Transverse colon (tissue), 4 donors: Measurements from ENCODE around the gene NTF3. TPM values are rescaled to one million over a fixed set of nuclear protein-coding genes. Genes with fewer than 3 reads are reported as not detected.

Experiments
- DNase-seq: peaks from one replicate; pipeline ENCODE4 v3.0.0-alpha.2; 2019
- H3K27ac ChIP-seq, 4 donors: fragments of 200-600 bp; sonication (generic); 2 replicates each; pipeline ENCODE4 v1.5.1; 2016 to 2018; ENCODE audit warnings: inconsistent platforms in 4 of 4
- H3K27me3 ChIP-seq: fragments of 200-600 bp; sonication (generic); 2 replicates; pipeline ENCODE4 v1.5.1; 2017; ENCODE audit warnings: inconsistent platforms
- H3K36me3 ChIP-seq, 4 donors: fragments of 200-600 bp; sonication (generic); 2 replicates each; pipeline ENCODE4 v1.5.1; 2017 to 2019; ENCODE audit warnings: inconsistent platforms in 4 of 4
- H3K4me1 ChIP-seq, 4 donors: fragments of 200-600 bp; sonication (generic); 2 replicates each; pipeline ENCODE4 v1.5.1; 2017 to 2020; ENCODE audit warnings: inconsistent platforms in 4 of 4
- H3K4me3 ChIP-seq, 4 donors: fragments of 200-600 bp; sonication (generic); 1 replicate in 1 of 4; 2 replicates in 3 of 4; pipeline versions ENCODE4 v1.5.1 to v1.6.1; 2017 to 2019; ENCODE audit warnings: inconsistent platforms in 4 of 4
- H3K9me3 ChIP-seq, 2 donors: fragments of 200-600 bp; sonication (generic); 2 replicates each; pipeline ENCODE4 v1.5.1; 2017 to 2019; ENCODE audit warnings: inconsistent platforms in 2 of 2
- EP300 ChIP-seq: sonication (generic); formaldehyde crosslinking; IDR thresholded peaks from one replicate; pipeline ENCODE4 v1.6.1; 2017; ENCODE audit warnings: antibody characterized with exemption, low read depth
- POLR2A ChIP-seq: fragments of 450-650 bp; IDR thresholded peaks from one replicate; pipeline ENCODE4 v1.6.1; 2016; ENCODE audit warnings: antibody characterized with exemption, mild to moderate bottlenecking, moderate library complexity
- POLR2AphosphoS5 ChIP-seq, 3 donors: sonication (generic); formaldehyde crosslinking; IDR thresholded peaks; one replicate each; pipeline ENCODE4 v1.6.1; 2016; ENCODE audit warnings: antibody characterized with exemption in 3 of 3
- WGBS, 2 donors: methylation state at CpG; one replicate each; pipeline ENCODE4 v1.1.5; 2018; ENCODE audit warnings: low coverage in 1 of 2; 5-methylcytosine and 5-hydroxymethylcytosine counted together
- in situ Hi-C, 4 donors: fragments of 200-750 bp; cut with MboI; loops; one replicate each; pipeline versions ENCODE4 v1.15.0 to v1.15.1; 2017; ENCODE audit warnings: low sequenced_read_pairs in 3 of 4, low pct_ligation_motif_present in 1 of 4, low pct_unique_long_range_greater_than_20kb in 1 of 4
- intact Hi-C: fragments of 100-400 bp; cut with DNase I; formaldehyde crosslinking; loops from one replicate; pipeline ENCODE4 v1.15.1; 2023; ENCODE audit warnings: low total_unique reads
- total RNA-seq, 4 donors: library from RNA; depleted of rRNA; stranded (reverse); fragments of >200 nt; gene quantifications; one replicate each; pipeline ENCODE4 v1.1.0, GENCODE V29; 2016
- TF ChIP-seq, protein P1 (sequence below), 5 experiments: fragments of 200-600 bp in 3 of 5; fragments of 450-650 bp in 2 of 5; sonication (generic) in 3 of 5; IDR thresholded peaks; 1 replicate in 2 of 5; 2 replicates in 3 of 5; pipeline ENCODE4 v1.5.1; 2016 to 2017; ENCODE audit warnings: antibody characterized with exemption in 5 of 5, inconsistent platforms in 3 of 5, mild to moderate bottlenecking in 2 of 5, moderate library complexity in 1 of 5

The NTF3 gene
- total RNA-seq, 4 donors from 2014 or later: 0.68 TPM; not detected in 3

DNA sequence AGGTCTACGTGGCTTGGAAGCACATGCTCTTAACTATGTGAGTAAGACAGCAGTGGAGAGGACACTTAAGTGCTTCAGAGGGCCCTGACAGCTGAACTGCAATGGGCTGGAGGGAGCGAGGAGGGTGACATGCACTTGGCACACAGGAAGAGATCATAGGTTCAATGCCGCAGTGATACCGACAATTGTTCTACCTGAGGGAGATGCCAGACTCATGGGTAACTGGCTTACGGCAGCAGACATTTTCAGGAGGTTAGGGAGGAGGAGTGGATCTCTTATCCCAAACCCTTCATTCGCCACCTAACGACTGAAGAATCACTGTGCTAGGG, 68.4 kb downstream of the NTF3 start:
- peaks cover 17 to 69% (median 58%) of the 10 kb centered on the region in 4 donors for H3K4me1 ChIP-seq

GRCh38 chr12:5503774-5504173, 71.9 kb downstream of the NTF3 start:
- Histone ChIP-seq H3K4me3 (no peak overlapping the region), H3K36me3 (no peaks in the 10 kb centered on the region), H3K27me3 (no peaks in the 10 kb centered on the region), H3K9me3 (no peaks in the 10 kb centered on the region), H3K27ac (peak overlapping the region; percentile 21 to 76 (median 66)), H3K4me1 (peaks cover 7 to 39% (median 31%) of the 10 kb centered on the region in 4 donors)
- intact Hi-C loops: no loop called here
- TF ChIP-seq POLR2AphosphoS5 (IDR thresholded peaks at IDR 0.05): peak in 2 of 3 donors; percentile 34 to 54
- TF ChIP-seq, protein P1, sequence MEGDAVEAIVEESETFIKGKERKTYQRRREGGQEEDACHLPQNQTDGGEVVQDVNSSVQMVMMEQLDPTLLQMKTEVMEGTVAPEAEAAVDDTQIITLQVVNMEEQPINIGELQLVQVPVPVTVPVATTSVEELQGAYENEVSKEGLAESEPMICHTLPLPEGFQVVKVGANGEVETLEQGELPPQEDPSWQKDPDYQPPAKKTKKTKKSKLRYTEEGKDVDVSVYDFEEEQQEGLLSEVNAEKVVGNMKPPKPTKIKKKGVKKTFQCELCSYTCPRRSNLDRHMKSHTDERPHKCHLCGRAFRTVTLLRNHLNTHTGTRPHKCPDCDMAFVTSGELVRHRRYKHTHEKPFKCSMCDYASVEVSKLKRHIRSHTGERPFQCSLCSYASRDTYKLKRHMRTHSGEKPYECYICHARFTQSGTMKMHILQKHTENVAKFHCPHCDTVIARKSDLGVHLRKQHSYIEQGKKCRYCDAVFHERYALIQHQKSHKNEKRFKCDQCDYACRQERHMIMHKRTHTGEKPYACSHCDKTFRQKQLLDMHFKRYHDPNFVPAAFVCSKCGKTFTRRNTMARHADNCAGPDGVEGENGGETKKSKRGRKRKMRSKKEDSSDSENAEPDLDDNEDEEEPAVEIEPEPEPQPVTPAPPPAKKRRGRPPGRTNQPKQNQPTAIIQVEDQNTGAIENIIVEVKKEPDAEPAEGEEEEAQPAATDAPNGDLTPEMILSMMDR (IDR thresholded peaks at IDR 0.05): no peak
- WGBS, 2 donors: 40 to 46% methylated on average over 1 to 6 of the region's 6 CpGs
- DNase-seq: peak; percentile 83
- in situ Hi-C loops: no loop called here

More for the DNA sequence above, 68.4 kb downstream of the NTF3 start:
- H3K27ac ChIP-seq: peak overlapping the region; percentile 79 to 87 (median 83)
- whole genome bisulfite sequencing, 2 donors: 43 to 54% methylated on average over 4 to 7 of the region's 7 CpGs
- no peak for DNase-seq
- no peaks in the 10 kb centered on the region for H3K27me3 ChIP-seq
- intact Hi-C loops (no loop called here), in situ Hi-C loops (no loop called here)
- H3K36me3 ChIP-seq: no peaks in the 10 kb centered on the region
- TF ChIP-seq POLR2AphosphoS5 (IDR thresholded peaks at IDR 0.05): no peak
- peak; percentile 38 for TF ChIP-seq POLR2A
- no peaks in the 10 kb centered on the region for H3K9me3 ChIP-seq
- no peak overlapping the region for H3K4me3 ChIP-seq

- intact Hi-C loops: no loop called here
- in situ Hi-C loops: no loop called here
These were observed 73.2 kb downstream of the NTF3 start for GRCh38 chr12:5505116-5505515.

DNA sequence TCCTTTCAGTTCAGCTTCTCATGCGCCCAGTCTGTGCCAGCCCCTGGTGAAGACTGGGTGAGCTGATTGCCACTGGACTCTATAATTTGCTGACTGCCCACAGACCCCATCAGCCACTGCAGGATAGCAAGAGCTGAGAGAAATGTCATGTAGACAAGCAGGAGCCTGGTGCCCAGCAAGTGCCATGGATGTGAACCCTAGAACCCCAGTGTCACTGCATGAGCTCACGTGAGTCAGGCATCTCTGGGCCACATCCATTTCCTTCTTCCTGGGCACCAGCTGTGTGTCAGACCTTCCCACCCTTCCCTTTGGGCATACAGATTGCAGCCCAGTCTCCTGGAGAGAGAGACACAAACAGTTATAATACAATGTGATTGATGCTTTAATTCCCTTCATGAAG, 73.8 kb downstream of the NTF3 start:
- Histone ChIP-seq H3K9me3 (no peaks in the 10 kb centered on the region), H3K27me3 (no peaks in the 10 kb centered on the region), H3K27ac (no peak overlapping the region), H3K36me3 (no peaks in the 10 kb centered on the region), H3K4me1 (peaks cover 0 to 21% (median 14%) of the 10 kb centered on the region in 4 donors), H3K4me3 (no peak overlapping the region)
- TF ChIP-seq EP300: no peak
- in situ Hi-C loops: no loop called here
- 73% methylated on average over 2 of the region's 2 CpGs; no CpG with 5 or more reads in 1 of the 2 donors for WGBS, 2 donors
- DNase-seq: no peak
- intact Hi-C loops: no loop called here

More at GRCh38 chr12:5505116-5505515, 73.2 kb downstream of the NTF3 start:
- 60 to 86% methylated on average over 1 to 4 of the region's 4 CpGs for WGBS, 2 donors
- no peaks in the 10 kb centered on the region for H3K36me3 ChIP-seq
- peaks cover 0 to 27% (median 20%) of the 10 kb centered on the region in 4 donors for H3K4me1 ChIP-seq
- H3K27me3 ChIP-seq: no peaks in the 10 kb centered on the region
- DNase-seq: no peak
- no peak overlapping the region for H3K4me3 ChIP-seq
- TF ChIP-seq, protein P1 (IDR thresholded peaks at IDR 0.05): no peak
- no peak for TF ChIP-seq EP300
- H3K27ac ChIP-seq: no peak overlapping the region
- H3K9me3 ChIP-seq: no peaks in the 10 kb centered on the region

DNA sequence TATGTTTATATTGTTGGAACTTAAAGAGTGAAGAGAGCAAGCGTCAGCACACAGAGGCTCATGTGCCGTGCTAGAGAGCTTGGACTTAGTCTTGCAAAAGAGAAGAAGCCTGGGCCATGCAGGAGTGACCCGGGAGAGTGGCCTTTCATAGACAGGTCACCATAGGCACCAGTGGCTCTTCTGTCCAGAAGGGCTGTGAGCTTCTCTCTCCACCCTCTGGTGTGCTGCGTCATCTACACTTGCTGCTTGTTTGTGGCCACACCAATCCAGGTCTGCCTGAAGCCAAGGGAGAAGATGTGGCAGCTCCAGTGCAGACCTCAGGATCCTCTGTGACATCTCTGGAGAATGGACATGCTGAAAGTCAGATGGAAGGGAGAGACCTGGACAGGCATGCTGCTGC, 74.4 kb downstream of the NTF3 start:
- WGBS, 2 donors: 73 to 75% methylated on average over 3 to 4 of the region's 4 CpGs
- no peak overlapping the region for H3K4me3 ChIP-seq
- intact Hi-C loops: no loop called here
- H3K36me3 ChIP-seq: no peaks in the 10 kb centered on the region
- DNase-seq: no peak
- no peaks in the 10 kb centered on the region for H3K9me3 ChIP-seq
- in situ Hi-C loops: no loop called here
- H3K27ac ChIP-seq: no peak overlapping the region
- H3K4me1 ChIP-seq: peaks cover 0 to 18% (median 10%) of the 10 kb centered on the region in 4 donors
- no peaks in the 10 kb centered on the region for H3K27me3 ChIP-seq
- TF ChIP-seq POLR2A (no peak), EP300 (no peak), POLR2AphosphoS5 (IDR thresholded peaks at IDR 0.05) (no peak)
- TF ChIP-seq, protein P1 (IDR thresholded peaks at IDR 0.05): no peak
